H4 (cell line): ENCODE results near the gene SLC1A7. TPM values are rescaled to one million over a fixed set of nuclear protein-coding genes. Genes with fewer than 3 reads are reported as not detected.
A peak's percentile ranks its signal among the peaks of the same experiment; 100 is the strongest.

Experiments used
- DNase-seq: peaks from one replicate; pipeline ENCODE4 v3.0.0-alpha.2; 2015; ENCODE audit warnings: low spot score
- total RNA-seq: library from RNA; depleted of rRNA; stranded (reverse); fragments of >200 nt; shearing (Covaris generic); gene quantifications from 2 replicates; pipeline ENCODE4 v1.2.3, GENCODE V29; 2014

Gene SLC1A7
- total RNA-seq, 1 experiment from 2014 or later, result 0.60 TPM

DNA sequence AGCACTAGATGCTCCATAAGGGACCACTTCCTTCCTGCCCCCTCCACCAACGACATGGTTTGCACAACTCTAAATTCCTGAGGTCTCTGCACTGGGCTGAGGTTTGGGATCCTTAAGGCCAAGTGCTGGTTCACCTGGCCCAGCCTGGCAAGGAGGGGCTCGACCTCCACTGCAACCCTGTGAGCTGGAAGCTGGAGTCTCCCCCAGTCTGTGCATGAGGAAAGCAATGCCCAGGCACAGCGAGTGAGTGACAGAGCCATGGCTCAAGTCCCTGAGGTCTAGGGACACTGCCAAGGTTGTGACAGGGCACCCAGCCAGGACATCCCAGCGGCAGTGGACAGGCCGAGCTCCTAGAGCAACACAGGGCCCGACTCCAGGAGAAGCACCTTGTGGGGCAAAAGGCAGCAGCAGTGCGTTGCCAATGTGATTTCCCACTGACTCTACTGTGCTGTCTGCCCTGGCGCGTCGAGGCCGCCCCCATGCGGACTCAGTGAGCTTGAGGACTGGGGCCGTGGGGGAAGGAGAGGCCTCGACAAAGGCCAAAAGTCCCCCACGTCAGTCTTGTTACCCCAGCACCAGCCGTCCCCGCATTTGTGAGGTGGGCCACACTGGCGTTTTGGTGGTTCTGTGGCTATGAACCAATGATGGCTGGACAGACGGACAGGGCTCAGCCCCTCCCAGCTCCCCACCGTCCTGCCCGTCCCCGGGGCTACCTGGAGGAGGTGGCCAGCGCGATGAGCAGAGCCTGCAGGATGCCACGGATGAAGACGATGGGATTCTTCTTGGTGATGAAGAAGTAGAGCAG lies 50.4 kb downstream of the SLC1A7 start:
- peak; percentile 71 for DNase-seq

- DNase-seq, result no peak
Measured at GRCh38 chr1:53090227-53091147, 52.0 kb downstream of the SLC1A7 start.

GRCh38 chr1:53089478-53090226 lies 52.8 kb downstream of the SLC1A7 start:
- DNase-seq, result no peak

GRCh38 chr1:53088616-53089300 lies 53.7 kb downstream of the SLC1A7 start:
- DNase-seq, result no peak

GRCh38 chr1:53087332-53088285 lies 54.8 kb downstream of the SLC1A7 start:
- no peak for DNase-seq

GRCh38 chr1:53086491-53087070 lies 55.9 kb downstream of the SLC1A7 start:
- DNase-seq, result no peak

GRCh38 chr1:53085405-53085804 lies 57.0 kb downstream of the SLC1A7 start:
- DNase-seq, result no peak

- no peak for DNase-seq
Measured at GRCh38 chr1:53084589-53084971, 57.9 kb downstream of the SLC1A7 start.

DNA sequence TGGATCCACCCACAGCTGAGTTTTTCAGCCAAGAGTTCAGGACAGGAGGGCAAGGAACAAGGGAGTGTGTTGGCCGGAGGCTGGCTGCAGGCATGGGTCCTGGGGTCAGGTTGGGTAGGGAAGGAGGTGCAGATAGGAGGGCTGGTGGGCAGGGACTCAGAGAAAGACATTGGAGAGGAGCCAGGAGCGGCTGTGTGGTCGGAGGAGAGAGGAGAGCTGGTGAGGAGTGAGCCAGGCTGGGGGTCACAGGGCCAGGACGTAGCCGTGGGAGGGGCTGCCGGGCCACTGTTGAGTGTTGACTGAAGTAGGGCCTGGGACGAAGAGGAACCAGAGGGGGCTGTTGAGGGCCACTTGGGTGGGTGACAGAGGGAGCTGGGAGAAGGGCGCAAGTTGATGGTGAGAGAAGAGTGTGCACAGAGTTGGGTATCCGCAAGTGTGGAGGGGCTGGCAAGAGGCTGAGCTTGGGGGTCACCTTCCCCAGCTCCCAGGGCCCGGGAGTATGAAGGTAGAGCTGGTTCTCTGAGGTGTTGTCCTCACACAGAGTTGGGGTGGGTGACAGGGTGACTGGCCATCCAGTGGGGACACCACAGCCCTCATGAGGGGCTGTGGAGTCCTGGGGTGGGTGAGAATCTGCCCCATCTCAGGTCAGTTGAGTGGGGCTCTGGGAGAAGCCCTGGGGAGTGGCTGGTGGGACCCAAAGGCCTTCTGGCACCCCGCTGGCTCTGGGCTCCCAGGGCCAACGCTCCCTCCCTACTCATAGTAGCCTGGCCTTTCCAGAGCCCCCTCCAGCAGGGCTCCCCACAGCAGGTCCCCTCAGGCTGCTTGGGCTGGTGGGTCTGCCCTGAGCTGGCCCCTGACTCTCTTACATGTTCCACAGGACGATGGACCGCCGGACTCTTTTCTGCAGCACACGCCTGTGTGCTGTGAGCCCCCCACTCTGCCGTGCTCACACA lies 58.5 kb downstream of the SLC1A7 start:
- no peak for DNase-seq

- no peak for DNase-seq
Measured at GRCh38 chr1:53082826-53083455, 59.5 kb downstream of the SLC1A7 start.

GRCh38 chr1:53081384-53082066 lies 60.9 kb downstream of the SLC1A7 start:
- DNase-seq, result no peak

GRCh38 chr1:53080769-53081168 lies 61.7 kb downstream of the SLC1A7 start:
- DNase-seq, result no peak

DNA sequence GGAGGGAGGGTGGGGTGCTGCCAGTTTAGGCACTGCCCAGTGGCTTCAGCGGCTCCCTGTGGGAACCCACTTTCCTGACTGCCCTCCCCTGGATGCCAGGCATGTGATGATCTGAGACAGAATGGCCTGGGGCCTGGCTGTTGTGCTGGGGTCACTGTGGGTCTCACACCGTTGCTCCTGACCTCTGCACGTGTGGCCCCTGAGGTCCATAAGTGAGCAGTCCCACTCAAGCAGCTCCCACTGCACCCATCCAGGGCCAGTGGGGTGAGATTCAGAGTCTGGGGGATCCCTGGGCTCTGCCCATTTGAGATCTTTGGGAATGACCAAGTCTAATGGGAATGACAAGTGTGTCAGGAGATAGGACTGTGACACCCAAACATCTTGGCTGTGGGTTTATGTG lies 62.4 kb downstream of the SLC1A7 start:
- DNase-seq, result no peak

GRCh38 chr1:53079251-53079650 lies 63.2 kb downstream of the SLC1A7 start:
- no peak for DNase-seq

- no peak for DNase-seq
Measured at GRCh38 chr1:53078333-53079101, 63.9 kb downstream of the SLC1A7 start.

DNA sequence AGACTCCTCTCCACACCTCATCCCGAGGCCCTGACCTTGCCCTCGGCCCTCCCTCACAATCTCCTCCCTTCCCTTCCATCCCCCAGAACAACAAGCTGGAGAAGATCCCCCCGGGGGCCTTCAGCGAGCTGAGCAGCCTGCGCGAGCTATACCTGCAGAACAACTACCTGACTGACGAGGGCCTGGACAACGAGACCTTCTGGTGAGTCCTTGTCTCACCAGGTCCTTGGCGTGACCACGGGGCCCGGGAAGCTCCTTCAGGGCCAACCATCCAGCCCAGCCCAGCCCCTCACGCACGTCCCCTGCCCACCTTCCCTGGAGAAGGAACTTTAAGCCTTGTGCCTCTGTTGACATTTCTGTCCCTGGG lies 64.9 kb downstream of the SLC1A7 start:
- DNase-seq, result no peak
